Nucleus accumbens (tissue), 56 donors: Measurements from ENCODE around the gene CDK7.
"Not testable (repeated sequence)": the region's sequence is repeated elsewhere in the genome, so short reads cannot be mapped to it uniquely, and the experiment has no call there.

Experiments
- DNase-seq, 56 donors: peaks; one replicate each; lab custom pipeline; 2025; lab: John Stamatoyannopoulos, UW

Gene CDK7

GRCh38 chr5:69234457-69235268, at the start of gene CDK7:
TSS of gene CDK7 (plus strand) at chr5:69234886. CDS start at chr5:69234976, 90 bp downstream.
- peak; percentile 62 to 97 (median 88) for DNase-seq

GRCh38 chr5:69187342-69187741, 47.3 kb upstream of the CDK7 start:
- DNase-seq = no peak

GRCh38 chr5:69188811-69189161, 45.9 kb upstream of the CDK7 start:
- DNase-seq = no peak

GRCh38 chr5:69189162-69190086, 45.3 kb upstream of the CDK7 start, which contains the start of gene CENPH:
TSS of gene CENPH (plus strand) at chr5:69189583. CDS start at chr5:69189635, 52 bp downstream.
- peak in 55 of 56 donors; percentile 27 to 94 (median 81) for DNase-seq

GRCh38 chr5:69202497-69202896, 32.2 kb upstream of the CDK7 start:
- no peak for DNase-seq

- DNase-seq = no peak
These were observed 28.0 kb upstream of the CDK7 start for GRCh38 chr5:69206528-69207190.

GRCh38 chr5:69209602-69210001, 25.1 kb upstream of the CDK7 start:
- DNase-seq = no peak

- DNase-seq = no peak
These were observed 23.5 kb upstream of the CDK7 start for GRCh38 chr5:69211200-69211599.

- no peak for DNase-seq
These were observed 22.7 kb upstream of the CDK7 start for GRCh38 chr5:69212022-69212421.

GRCh38 chr5:69213513-69214215, 21.0 kb upstream of the CDK7 start:
- DNase-seq = no peak

GRCh38 chr5:69217151-69217511, 17.6 kb upstream of the CDK7 start:
- DNase-seq = no peak

- DNase-seq = peak; percentile 65 to 98 (median 92)
These were observed 16.8 kb upstream of the CDK7 start for GRCh38 chr5:69217548-69218526.

GRCh38 chr5:69219939-69220338, 14.7 kb upstream of the CDK7 start:
- DNase-seq = no peak

- not testable (repeated sequence) for DNase-seq
These were observed 14.3 kb upstream of the CDK7 start for GRCh38 chr5:69220371-69220770.

- not testable (repeated sequence) for DNase-seq
These were observed 13.9 kb upstream of the CDK7 start for GRCh38 chr5:69220833-69221232.

GRCh38 chr5:69224520-69224919, 10.2 kb upstream of the CDK7 start:
- no peak for DNase-seq

- no peak for DNase-seq
These were observed 8.8 kb upstream of the CDK7 start for GRCh38 chr5:69225860-69226259.

- DNase-seq = no peak
These were observed 4.5 kb upstream of the CDK7 start for GRCh38 chr5:69230181-69230580.

- DNase-seq = no peak
These were observed 3.4 kb upstream of the CDK7 start for GRCh38 chr5:69231281-69231680.
